Loucy (cell line): Measurements from ENCODE around the gene MCTP2.
A peak's percentile ranks its signal among the peaks of the same experiment; 100 is the strongest.

ENCODE experiments used
- H2AFZ ChIP-seq: fragments of 200-600 bp; sonication (generic); 2 replicates; pipeline ENCODE4 v1.6.0; 2016; ENCODE audit warnings: antibody characterized with exemption, mild to moderate bottlenecking, low read length, moderate library complexity
- H3F3A ChIP-seq: fragments of 200-600 bp; 2 replicates; pipeline ENCODE4 v1.6.0; 2016; ENCODE audit warnings: antibody characterized with exemption, low read depth, mild to moderate bottlenecking
- H3K27me3 ChIP-seq: fragments of 200-600 bp; sonication (generic); 2 replicates; pipeline ENCODE4 v1.6.1; 2014; ENCODE audit warnings: low read length, mild to moderate bottlenecking; ENCODE audit not compliant: insufficient read depth, poor library complexity, severe bottlenecking
- H3K36me3 ChIP-seq: fragments of 200-600 bp; sonication (generic); 2 replicates; pipeline ENCODE4 v1.6.1; 2016; ENCODE audit warnings: low read length; ENCODE audit not compliant: insufficient read depth
- H3K4me1 ChIP-seq: fragments of 200-600 bp; sonication (generic); 2 replicates; pipeline ENCODE4 v1.5.1; 2014; ENCODE audit warnings: low read length, mild to moderate bottlenecking; ENCODE audit not compliant: insufficient read depth, poor library complexity, severe bottlenecking
- H3K4me2 ChIP-seq: fragments of 200-600 bp; sonication (generic); 2 replicates; pipeline ENCODE4 v1.6.0; 2014; ENCODE audit warnings: antibody characterized with exemption, low read length, low read depth, mild to moderate bottlenecking; ENCODE audit not compliant: poor library complexity, severe bottlenecking
- H3K4me3 ChIP-seq: fragments of 200-600 bp; sonication (generic); 2 replicates; pipeline ENCODE4 v1.5.1; 2014; ENCODE audit warnings: low read length, mild to moderate bottlenecking, mixed read lengths; ENCODE audit not compliant: poor library complexity, severe bottlenecking
- H3K79me2 ChIP-seq: fragments of 200-600 bp; sonication (generic); 2 replicates; pipeline ENCODE4 v1.6.1; 2014; ENCODE audit warnings: low read length; ENCODE audit not compliant: insufficient read depth
- H3K9ac ChIP-seq: fragments of 200-600 bp; sonication (generic); 2 replicates; pipeline ENCODE4 v1.6.0; 2014; ENCODE audit warnings: mild to moderate bottlenecking, low read depth, low read length, moderate library complexity; ENCODE audit not compliant: poor library complexity, severe bottlenecking
- H3K9me2 ChIP-seq: fragments of 200-600 bp; sonication (generic); replicated peaks from 2 replicates; pipeline ENCODE4 v1.6.1; 2016; ENCODE audit warnings: low read depth, low read length, mixed read lengths
- H3K9me3 ChIP-seq: fragments of 200-600 bp; sonication (generic); 2 replicates; pipeline ENCODE4 v1.6.1; 2014; ENCODE audit warnings: mild to moderate bottlenecking, antibody characterized with exemption, low read length, low read depth; ENCODE audit not compliant: insufficient read depth
- H4K20me1 ChIP-seq: fragments of 200-600 bp; sonication (generic); 2 replicates; pipeline ENCODE4 v1.6.0; 2014; ENCODE audit warnings: antibody characterized with exemption, low read length, mild to moderate bottlenecking; ENCODE audit not compliant: insufficient read depth, poor library complexity, severe bottlenecking
- CTCF ChIP-seq: fragments of 200-600 bp; sonication (generic); conservative IDR thresholded peaks from 2 replicates; pipeline ENCODE4 v1.5.1; 2014; ENCODE audit warnings: mild to moderate bottlenecking, antibody characterized with exemption, low read length
- EZH2phosphoT487 ChIP-seq: fragments of 200-600 bp; IDR thresholded peaks from 2 replicates; pipeline ENCODE4 v1.6.1; 2018; ENCODE audit warnings: antibody characterized with exemption, mild to moderate bottlenecking, moderate library complexity, borderline replicate concordance

Gene MCTP2

DNA sequence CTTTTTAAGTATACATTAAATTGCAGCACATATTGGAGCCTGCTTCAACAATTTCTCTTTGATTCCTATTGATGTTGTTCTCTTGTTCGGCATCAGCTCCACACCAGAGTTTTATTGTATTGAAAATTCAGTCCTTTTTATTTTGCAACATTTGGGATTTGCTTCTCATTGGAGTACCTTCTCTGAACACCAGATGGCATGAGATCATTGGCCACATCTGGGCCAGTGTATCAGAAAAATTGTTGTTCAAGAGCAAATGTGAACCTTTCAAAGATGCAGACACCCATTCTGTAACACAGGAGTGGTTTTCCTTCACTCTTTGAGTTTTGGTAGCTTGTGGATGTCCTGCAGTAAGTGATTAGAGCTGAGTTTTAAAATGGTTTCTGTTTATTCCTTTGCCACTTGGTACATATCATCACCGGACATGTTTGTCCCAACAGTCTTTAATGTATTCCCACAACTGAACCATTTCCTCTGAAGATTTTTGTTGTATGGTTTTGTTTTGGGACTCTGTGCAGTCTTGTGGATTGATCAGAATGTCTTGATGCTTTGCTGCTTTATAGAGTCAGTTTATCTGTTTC, 96.1 kb downstream of the MCTP2 start:
- Histone ChIP-seq H3K4me3 (no peak overlapping the region), H3K4me1 (peaks cover 14% of the 10 kb centered on the region), H3F3A (no peaks in the 10 kb centered on the region; the same call in 1 of the 2 replicates), H4K20me1 (peaks cover 87% of the 10 kb centered on the region), H3K27me3 (no peaks in the 10 kb centered on the region), H2AFZ (no peak overlapping the region), H3K9ac (no peak overlapping the region), H3K9me2 (no peaks in the 10 kb centered on the region), H3K36me3 (peaks cover 74% of the 10 kb centered on the region), H3K4me2 (no peak overlapping the region), H3K79me2 (peaks cover 89% of the 10 kb centered on the region), H3K9me3 (no peaks in the 10 kb centered on the region)
- TF ChIP-seq EZH2phosphoT487 = no peak
- peak; percentile 81 for TF ChIP-seq CTCF

DNA sequence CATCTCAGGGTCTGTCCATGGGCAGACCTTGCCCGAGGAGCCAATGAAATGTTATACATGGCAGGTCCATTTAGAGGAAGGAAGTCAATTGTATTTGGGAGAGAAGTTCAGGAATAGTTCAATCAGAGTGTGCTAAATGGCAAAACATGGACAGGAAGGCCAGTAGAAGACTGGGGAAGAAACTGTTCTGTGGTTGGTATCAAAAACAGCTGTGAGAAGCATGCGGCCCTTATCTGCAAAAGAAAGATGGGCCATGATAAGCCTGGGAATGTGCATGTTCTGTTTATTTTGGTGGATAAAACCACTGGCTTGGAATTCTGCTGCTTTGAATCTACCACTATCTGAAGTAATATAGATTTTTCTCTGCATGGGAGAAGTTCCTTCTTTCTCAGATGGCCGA, 100.4 kb downstream of the MCTP2 start:
- Histone ChIP-seq H4K20me1 (peaks cover 97% of the 10 kb centered on the region), H3K36me3 (peaks cover 87% of the 10 kb centered on the region), H3K79me2 (peaks cover 97% of the 10 kb centered on the region)

DNA sequence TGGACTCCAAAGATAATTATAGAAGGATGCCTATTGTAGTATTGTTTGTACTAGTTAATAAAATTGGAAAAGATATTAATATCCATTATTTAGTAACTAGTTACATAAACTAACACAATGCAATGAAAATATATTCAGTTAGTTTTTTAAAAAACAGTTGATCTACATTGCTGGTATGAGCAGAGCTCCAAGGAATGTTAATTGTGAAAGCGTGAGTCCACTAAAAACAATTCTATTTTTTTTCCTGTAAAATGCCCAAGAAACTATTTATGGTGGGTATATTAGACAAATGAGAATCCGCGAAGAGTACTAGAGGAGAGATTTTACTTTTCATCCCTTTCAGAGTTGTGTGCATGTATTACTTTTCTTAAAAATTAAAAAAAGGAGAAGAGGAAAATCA, 104.3 kb downstream of the MCTP2 start:
- Histone ChIP-seq H2AFZ (no peak overlapping the region), H3K79me2 (peaks cover 96% of the 10 kb centered on the region), H3K9me3 (no peaks in the 10 kb centered on the region), H3K4me3 (no peak overlapping the region), H3F3A (no peaks in the 10 kb centered on the region), H3K4me1 (no peaks in the 10 kb centered on the region), H3K9me2 (no peaks in the 10 kb centered on the region), H3K27me3 (no peaks in the 10 kb centered on the region), H3K9ac (no peak overlapping the region), H4K20me1 (peaks cover 92% of the 10 kb centered on the region), H3K4me2 (no peak overlapping the region), H3K36me3 (peaks cover 91% of the 10 kb centered on the region)
- no peak for TF ChIP-seq CTCF
- no peak for TF ChIP-seq EZH2phosphoT487

More for the DNA sequence above, 100.4 kb downstream of the MCTP2 start:
- no peaks in the 10 kb centered on the region for H3K27me3 ChIP-seq
- H3K9me2 ChIP-seq = no peaks in the 10 kb centered on the region
- H3K9me3 ChIP-seq = no peaks in the 10 kb centered on the region
- H3K4me2 ChIP-seq = no peak overlapping the region
- no peak overlapping the region for H3K4me3 ChIP-seq
- TF ChIP-seq CTCF (no peak), EZH2phosphoT487 (no peak)
- H2AFZ ChIP-seq = no peak overlapping the region
- no peak overlapping the region for H3K9ac ChIP-seq
- no peaks in the 10 kb centered on the region for H3F3A ChIP-seq
- peaks cover 2% of the 10 kb centered on the region for H3K4me1 ChIP-seq
